Activated T-cell treated with anti-CD3 and anti-CD28 coated beads, Interleukin-2, amount 50 U/mL, for 72 hours (primary cell): ENCODE measurements around the gene GRID2. TPM values are rescaled to one million over a fixed set of nuclear protein-coding genes. Genes with fewer than 3 reads are reported as not detected.
"Not testable (repeated sequence)": the region's sequence is repeated elsewhere in the genome, so short reads cannot be mapped to it uniquely, and the experiment has no call there.

Source experiments
- ATAC-seq, 2 donors: fragments of 150-1000 bp; cut with Tn5 transposase; replicated peaks in 1 of 2; 2 replicates each; pipeline ENCODE4 v1.10.0; 2021; ENCODE audit warnings: moderate library complexity in 2 of 2, mild to moderate bottlenecking in 1 of 2
- DNase-seq, 2 donors: peaks; one replicate each; pipeline ENCODE4 v3.0.0; 2021 to 2022; ENCODE audit warnings: mixed read lengths in 1 of 2
- H3K27ac Mint-ChIP-seq: one replicate; pipeline ENCODE4 v1.8.0; 2022; ENCODE audit warnings: mild to moderate bottlenecking, moderate library complexity, mixed read lengths
- H3K27me3 Mint-ChIP-seq: one replicate; pipeline ENCODE4 v1.8.0; 2022; ENCODE audit warnings: low read depth, mixed read lengths
- H3K36me3 Mint-ChIP-seq, 2 donors: one replicate each; pipeline ENCODE4 v1.8.0; 2022; ENCODE audit warnings: mixed read lengths in 2 of 2, mild to moderate bottlenecking in 1 of 2; ENCODE audit not compliant: insufficient read depth in 2 of 2
- H3K4me1 Mint-ChIP-seq: one replicate; pipeline ENCODE4 v1.8.0; 2022; ENCODE audit warnings: low read depth, mixed read lengths
- H3K4me3 Mint-ChIP-seq, 2 donors: one replicate each; pipeline ENCODE4 v1.8.0; 2022; ENCODE audit warnings: mild to moderate bottlenecking in 2 of 2, mixed read lengths in 2 of 2, moderate library complexity in 2 of 2
- H3K9me3 Mint-ChIP-seq, 2 donors: one replicate each; pipeline ENCODE4 v1.8.0; 2022; ENCODE audit warnings: mixed read lengths in 2 of 2
- total RNA-seq, 2 donors: library from RNA; stranded (reverse); gene quantifications; one replicate each; pipeline ENCODE4 v1.2.3, GENCODE V29; 2022

The GRID2 gene
- total RNA-seq, 2 donors from 2014 or later = not detected

DNA sequence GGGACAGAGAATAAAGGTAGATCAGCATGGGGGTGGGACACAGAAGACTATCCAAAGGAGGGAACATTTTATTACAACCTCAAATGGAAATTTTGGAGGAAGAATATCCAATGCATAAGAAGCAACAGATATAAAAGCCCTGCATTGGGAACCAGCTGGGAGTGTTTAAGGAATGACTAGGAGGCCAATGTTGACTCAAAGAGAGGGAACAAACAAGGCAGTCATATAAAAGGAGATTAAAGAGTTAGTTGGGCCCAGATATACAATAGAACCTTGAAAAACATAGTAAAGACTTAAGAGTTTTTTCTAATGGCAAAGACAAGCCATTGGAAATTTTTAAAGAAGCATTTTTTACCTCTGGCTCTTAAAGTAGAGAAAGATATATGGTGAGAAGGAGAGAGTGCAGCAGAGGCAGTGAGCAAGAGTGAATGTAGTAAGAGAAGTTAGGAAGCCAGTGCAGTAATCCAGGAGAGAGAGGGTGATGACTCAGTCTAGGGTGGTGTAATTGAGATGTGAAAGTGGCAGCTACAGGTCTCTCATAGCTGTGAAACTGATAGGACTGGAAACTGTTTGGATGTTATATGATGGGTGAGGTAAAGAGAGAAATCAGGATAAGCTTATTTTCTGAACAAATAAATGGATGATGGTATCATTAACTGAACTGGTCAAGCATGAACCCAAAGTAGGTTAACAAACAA lies 1342.6 kb downstream of the GRID2 start:
- H3K4me3 Mint-ChIP-seq = no peak overlapping the region
- H3K27me3 Mint-ChIP-seq = no peaks in the 10 kb centered on the region
- peaks cover 2% of the 10 kb centered on the region in 2 donors for H3K9me3 Mint-ChIP-seq
- DNase-seq = no peak
- H3K4me1 Mint-ChIP-seq = no peaks in the 10 kb centered on the region
- no peaks in the 10 kb centered on the region for H3K36me3 Mint-ChIP-seq
- no peak overlapping the region for H3K27ac Mint-ChIP-seq
- ATAC-seq = no peak

- H3K9me3 Mint-ChIP-seq = peaks cover 2% of the 10 kb centered on the region in 2 donors
- H3K4me3 Mint-ChIP-seq = no peak overlapping the region
- H3K27ac Mint-ChIP-seq = no peak overlapping the region
- no peaks in the 10 kb centered on the region for H3K4me1 Mint-ChIP-seq
- DNase-seq (no peak), ATAC-seq (no peak)
- H3K27me3 Mint-ChIP-seq = no peaks in the 10 kb centered on the region
- no peaks in the 10 kb centered on the region for H3K36me3 Mint-ChIP-seq
These were observed 1344.5 kb downstream of the GRID2 start for GRCh38 chr4:93648258-93648657.

DNA sequence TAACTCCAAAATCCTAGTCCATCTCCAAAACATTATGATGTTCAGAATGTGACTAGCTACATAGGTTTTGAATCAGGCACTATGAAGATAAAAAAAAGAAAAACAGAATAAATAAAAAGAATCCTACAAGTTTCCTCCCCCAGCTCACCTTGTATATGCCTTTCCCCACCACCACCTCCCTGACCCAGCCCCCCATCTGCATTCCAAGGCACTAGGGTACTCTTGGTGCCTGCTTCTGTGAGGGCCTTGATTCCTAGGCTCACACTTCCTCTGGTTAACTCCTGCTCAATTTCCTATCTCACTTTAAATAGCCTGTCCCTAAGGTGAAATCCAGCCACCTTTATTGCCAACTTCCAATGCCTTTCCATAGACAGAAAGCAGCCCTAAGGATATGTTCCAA lies 1346.1 kb downstream of the GRID2 start:
- H3K27ac Mint-ChIP-seq = no peak overlapping the region
- H3K9me3 Mint-ChIP-seq = peaks cover 2% of the 10 kb centered on the region in 2 donors
- ATAC-seq = no peak
- H3K36me3 Mint-ChIP-seq = no peaks in the 10 kb centered on the region
- H3K4me1 Mint-ChIP-seq = no peaks in the 10 kb centered on the region
- no peak for DNase-seq
- no peak overlapping the region for H3K4me3 Mint-ChIP-seq
- no peaks in the 10 kb centered on the region for H3K27me3 Mint-ChIP-seq

DNA sequence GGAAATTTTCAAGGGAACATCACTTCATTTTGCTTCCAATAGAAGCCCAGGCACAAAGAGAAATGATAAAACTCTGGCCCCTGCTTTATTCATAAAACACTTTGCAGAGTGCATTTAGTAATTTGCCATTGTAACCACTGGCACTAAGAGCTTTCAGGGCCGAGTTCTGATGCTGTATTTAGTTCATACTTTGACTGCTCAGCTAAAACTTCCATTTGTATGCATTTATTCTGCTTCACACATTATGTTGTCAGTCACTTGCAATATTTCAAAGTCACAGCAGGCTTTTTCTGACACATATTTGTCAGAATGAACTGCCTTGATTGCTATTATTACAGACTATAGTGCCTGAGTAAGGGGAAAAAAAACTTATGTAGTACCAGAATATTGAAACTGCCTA lies 1350.4 kb downstream of the GRID2 start:
- Mint-ChIP-seq H3K27ac (no peak overlapping the region), H3K27me3 (no peaks in the 10 kb centered on the region), H3K4me1 (no peaks in the 10 kb centered on the region), H3K36me3 (no peaks in the 10 kb centered on the region), H3K4me3 (no peak overlapping the region), H3K9me3 (no peaks in the 10 kb centered on the region)
- no peak for ATAC-seq
- no peak for DNase-seq

DNA sequence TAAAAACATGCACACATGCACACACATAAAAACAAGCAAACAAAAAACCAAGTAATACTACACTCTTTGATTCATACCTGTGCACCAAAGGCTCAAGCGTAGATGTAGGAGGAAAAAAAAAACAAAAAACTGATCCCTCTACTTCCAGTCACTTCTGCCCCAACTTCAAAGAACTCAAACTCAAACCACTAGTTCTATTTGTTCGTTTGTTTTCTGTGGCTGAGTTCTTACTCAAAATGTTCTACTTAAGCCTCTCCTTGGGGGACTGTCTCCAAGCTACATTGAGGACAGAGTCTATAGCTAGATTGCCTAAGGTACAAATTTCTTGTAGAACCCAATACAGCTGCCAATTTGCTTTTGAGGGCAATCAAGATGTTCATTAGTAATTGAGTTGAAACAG lies 1353.8 kb downstream of the GRID2 start:
- no peaks in the 10 kb centered on the region for H3K27me3 Mint-ChIP-seq
- no peaks in the 10 kb centered on the region for H3K4me1 Mint-ChIP-seq
- no peaks in the 10 kb centered on the region for H3K36me3 Mint-ChIP-seq
- DNase-seq (no peak), ATAC-seq (no peak)
- H3K4me3 Mint-ChIP-seq = no peak overlapping the region
- H3K9me3 Mint-ChIP-seq = peaks cover 0 to 2% of the 10 kb centered on the region in 2 donors
- no peak overlapping the region for H3K27ac Mint-ChIP-seq

- DNase-seq = no peak
- no peak for ATAC-seq
- no peak overlapping the region for H3K27ac Mint-ChIP-seq
- H3K4me1 Mint-ChIP-seq = no peaks in the 10 kb centered on the region
- H3K27me3 Mint-ChIP-seq = no peaks in the 10 kb centered on the region
- H3K36me3 Mint-ChIP-seq = no peaks in the 10 kb centered on the region
- peaks cover 1 to 3% of the 10 kb centered on the region in 2 donors for H3K9me3 Mint-ChIP-seq
- H3K4me3 Mint-ChIP-seq = no peak overlapping the region
These were observed 1354.7 kb downstream of the GRID2 start for GRCh38 chr4:93658443-93658842.

- no peaks in the 10 kb centered on the region for H3K4me1 Mint-ChIP-seq
- H3K36me3 Mint-ChIP-seq = no peaks in the 10 kb centered on the region
- peaks cover 1 to 3% of the 10 kb centered on the region in 2 donors for H3K9me3 Mint-ChIP-seq
- ATAC-seq (no peak), DNase-seq (no peak)
- H3K27ac Mint-ChIP-seq = no peak overlapping the region
- H3K4me3 Mint-ChIP-seq = no peak overlapping the region
- H3K27me3 Mint-ChIP-seq = no peaks in the 10 kb centered on the region
These were observed 1355.9 kb downstream of the GRID2 start for GRCh38 chr4:93659629-93660028.

GRCh38 chr4:93660036-93660435 lies 1356.3 kb downstream of the GRID2 start:
- H3K27me3 Mint-ChIP-seq = no peaks in the 10 kb centered on the region

DNA sequence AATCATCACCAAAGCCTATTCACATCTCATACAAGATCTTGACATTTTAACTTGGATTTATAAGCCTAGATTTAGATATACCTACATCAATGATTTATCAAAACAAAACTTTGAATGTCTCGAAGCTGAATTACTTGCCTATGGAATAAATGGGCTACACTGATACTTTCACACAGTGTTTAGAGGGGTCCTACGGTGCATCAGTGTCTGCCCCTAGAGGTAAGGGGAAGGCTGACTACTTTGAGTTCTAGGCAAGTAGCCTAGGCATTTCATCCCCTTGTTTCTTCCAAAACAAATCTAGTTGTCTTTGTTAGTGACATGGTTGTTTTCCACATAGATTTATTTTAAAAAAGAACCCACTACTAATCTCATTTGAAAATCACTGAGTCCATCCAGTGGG lies 1366.7 kb downstream of the GRID2 start:
- H3K4me3 Mint-ChIP-seq = no peak overlapping the region
- no peak for DNase-seq
- no peaks in the 10 kb centered on the region for H3K36me3 Mint-ChIP-seq
- no peak overlapping the region for H3K27ac Mint-ChIP-seq
- H3K27me3 Mint-ChIP-seq = no peaks in the 10 kb centered on the region
- no peak for ATAC-seq
- H3K4me1 Mint-ChIP-seq = no peaks in the 10 kb centered on the region
- H3K9me3 Mint-ChIP-seq = peaks cover 0 to 2% of the 10 kb centered on the region in 2 donors

More at GRCh38 chr4:93660036-93660435, 1356.3 kb downstream of the GRID2 start:
- Mint-ChIP-seq H3K9me3 (peaks cover 1 to 3% of the 10 kb centered on the region in 2 donors), H3K4me1 (no peaks in the 10 kb centered on the region), H3K27ac (no peak overlapping the region), H3K36me3 (no peaks in the 10 kb centered on the region), H3K4me3 (no peak overlapping the region)
- no peak for DNase-seq
- ATAC-seq = no peak

DNA sequence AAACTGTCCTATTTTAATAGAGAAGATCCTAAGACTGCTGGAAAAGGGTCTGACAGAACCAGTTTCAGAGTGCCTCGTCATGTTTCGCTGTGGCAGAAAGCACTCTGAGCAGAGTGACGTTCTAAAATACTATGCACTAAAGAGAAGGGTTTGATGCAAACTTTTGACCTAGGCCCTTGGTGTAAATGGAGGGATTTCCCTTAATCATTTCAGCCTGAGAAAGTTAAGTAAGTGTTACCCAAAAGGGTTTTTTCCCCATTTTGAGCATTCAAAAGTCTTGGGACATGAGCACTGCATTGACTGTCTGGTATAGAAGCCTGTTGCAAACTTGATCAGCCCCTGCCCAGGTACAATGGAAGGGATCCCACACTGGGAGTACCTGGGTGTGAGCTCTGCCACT lies 1367.3 kb downstream of the GRID2 start:
- no peak for ATAC-seq
- Mint-ChIP-seq H3K27me3 (no peaks in the 10 kb centered on the region), H3K36me3 (no peaks in the 10 kb centered on the region), H3K4me1 (no peaks in the 10 kb centered on the region), H3K27ac (no peak overlapping the region), H3K4me3 (no peak overlapping the region), H3K9me3 (peaks cover 0 to 2% of the 10 kb centered on the region in 2 donors)
- no peak for DNase-seq

- H3K9me3 Mint-ChIP-seq, H3K27me3 Mint-ChIP-seq, H3K27ac Mint-ChIP-seq, ATAC-seq, H3K36me3 Mint-ChIP-seq, H3K4me1 Mint-ChIP-seq, H3K4me3 Mint-ChIP-seq, DNase-seq: not testable (repeated sequence)
These were observed 1373.2 kb downstream of the GRID2 start for GRCh38 chr4:93676937-93677336.

GRCh38 chr4:93684571-93684970 lies 1380.8 kb downstream of the GRID2 start:
- ATAC-seq = no peak
- H3K27me3 Mint-ChIP-seq = no peaks in the 10 kb centered on the region
- H3K36me3 Mint-ChIP-seq = no peaks in the 10 kb centered on the region
- no peak for DNase-seq
- no peaks in the 10 kb centered on the region for H3K4me1 Mint-ChIP-seq
- no peak overlapping the region for H3K4me3 Mint-ChIP-seq
- H3K27ac Mint-ChIP-seq = no peak overlapping the region
- no peaks in the 10 kb centered on the region for H3K9me3 Mint-ChIP-seq

- H3K4me1 Mint-ChIP-seq = no peaks in the 10 kb centered on the region
- no peak for ATAC-seq
- H3K27me3 Mint-ChIP-seq = no peaks in the 10 kb centered on the region
- H3K36me3 Mint-ChIP-seq = no peaks in the 10 kb centered on the region
- no peak overlapping the region for H3K27ac Mint-ChIP-seq
- no peak overlapping the region for H3K4me3 Mint-ChIP-seq
- DNase-seq = no peak
- peaks cover 0 to 2% of the 10 kb centered on the region in 2 donors for H3K9me3 Mint-ChIP-seq
These were observed 1383.5 kb downstream of the GRID2 start for GRCh38 chr4:93687304-93687703.

- Mint-ChIP-seq H3K36me3 (no peaks in the 10 kb centered on the region), H3K4me1 (no peaks in the 10 kb centered on the region), H3K4me3 (no peak overlapping the region), H3K9me3 (peaks cover 0 to 2% of the 10 kb centered on the region in 2 donors), H3K27ac (no peak overlapping the region), H3K27me3 (no peaks in the 10 kb centered on the region)
- no peak for ATAC-seq
- DNase-seq = no peak
These were observed 1385.2 kb downstream of the GRID2 start for GRCh38 chr4:93688978-93689377.
